ENCODE data around the gene CPEB3.
"Not testable (repeated sequence)": the region's sequence is repeated elsewhere in the genome, so short reads cannot be mapped to it uniquely, and the experiment has no call there.

CPEB3 gene

DNA sequence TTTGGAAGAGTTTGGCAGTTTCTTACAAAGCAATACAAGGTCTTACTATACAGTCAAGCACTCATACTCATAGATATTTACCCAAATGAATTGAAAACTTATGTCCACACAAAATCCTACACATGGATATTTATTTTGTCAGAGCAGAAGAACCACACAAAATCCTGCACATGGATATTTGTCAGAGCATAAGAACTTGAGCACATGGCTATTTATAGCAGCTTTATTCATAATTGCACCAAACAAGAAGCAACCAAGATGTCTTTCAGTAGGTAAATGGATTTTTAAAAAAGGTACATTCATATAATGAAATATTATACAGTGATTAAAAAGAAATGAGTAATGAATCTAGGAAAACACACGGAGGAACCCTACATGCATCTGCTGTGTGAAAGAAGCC lies 251.9 kb downstream of the CPEB3 start:
- DNase-seq (ENCODE audit: low spot score): no peak

DNA sequence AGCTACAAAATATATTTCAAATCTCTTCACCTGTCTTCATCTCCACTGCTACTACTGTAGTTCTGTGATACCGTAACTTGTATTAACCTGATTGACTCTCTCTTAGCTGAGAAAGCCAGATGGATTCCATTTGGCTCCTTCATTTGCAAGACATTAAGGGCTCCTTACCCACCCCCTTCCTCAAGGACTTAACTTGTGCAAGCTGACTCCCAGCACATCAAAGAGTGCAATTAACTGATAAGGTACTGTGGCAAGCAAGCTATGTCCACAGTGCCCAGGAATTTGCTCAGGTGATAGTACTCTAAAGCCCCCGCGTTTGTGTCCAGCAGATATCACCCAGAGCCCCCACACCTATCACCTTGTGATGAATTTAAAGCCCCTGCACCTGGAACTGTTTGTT lies 257.8 kb downstream of the CPEB3 start:
- DNase-seq (ENCODE audit: low spot score): not testable (repeated sequence)

- DNase-seq (ENCODE audit: low spot score): no peak
Observed at GRCh38 chr10:92031580-92031979, 259.3 kb downstream of the CPEB3 start.

- no peak for DNase-seq (ENCODE audit: low spot score)
Observed at GRCh38 chr10:92027141-92027540, 263.7 kb downstream of the CPEB3 start.

GRCh38 chr10:92025340-92025739 lies 265.5 kb downstream of the CPEB3 start:
- DNase-seq (ENCODE audit: low spot score): not testable (repeated sequence)

- DNase-seq (ENCODE audit: low spot score): no peak
Observed at GRCh38 chr10:92024700-92025099, 266.2 kb downstream of the CPEB3 start.

DNA sequence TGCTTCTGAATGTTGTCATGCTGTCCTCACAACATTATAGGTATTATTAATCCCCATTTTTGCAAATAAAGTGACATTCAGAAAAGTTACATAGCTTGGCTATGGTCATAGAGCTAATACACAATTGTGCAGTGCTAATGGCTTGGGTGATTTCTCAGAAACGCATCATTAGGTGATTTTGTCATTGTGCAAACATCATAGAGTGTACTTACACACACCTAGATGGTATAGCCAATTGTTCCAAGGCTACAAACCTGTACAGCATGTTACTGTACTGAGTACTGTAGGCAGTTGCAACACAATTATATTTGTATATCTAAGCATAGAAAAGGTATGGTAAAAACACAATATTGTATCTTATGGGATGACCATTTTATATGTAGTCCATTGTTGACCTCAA lies 276.3 kb downstream of the CPEB3 start:
- DNase-seq (ENCODE audit: low spot score): no peak

DNA sequence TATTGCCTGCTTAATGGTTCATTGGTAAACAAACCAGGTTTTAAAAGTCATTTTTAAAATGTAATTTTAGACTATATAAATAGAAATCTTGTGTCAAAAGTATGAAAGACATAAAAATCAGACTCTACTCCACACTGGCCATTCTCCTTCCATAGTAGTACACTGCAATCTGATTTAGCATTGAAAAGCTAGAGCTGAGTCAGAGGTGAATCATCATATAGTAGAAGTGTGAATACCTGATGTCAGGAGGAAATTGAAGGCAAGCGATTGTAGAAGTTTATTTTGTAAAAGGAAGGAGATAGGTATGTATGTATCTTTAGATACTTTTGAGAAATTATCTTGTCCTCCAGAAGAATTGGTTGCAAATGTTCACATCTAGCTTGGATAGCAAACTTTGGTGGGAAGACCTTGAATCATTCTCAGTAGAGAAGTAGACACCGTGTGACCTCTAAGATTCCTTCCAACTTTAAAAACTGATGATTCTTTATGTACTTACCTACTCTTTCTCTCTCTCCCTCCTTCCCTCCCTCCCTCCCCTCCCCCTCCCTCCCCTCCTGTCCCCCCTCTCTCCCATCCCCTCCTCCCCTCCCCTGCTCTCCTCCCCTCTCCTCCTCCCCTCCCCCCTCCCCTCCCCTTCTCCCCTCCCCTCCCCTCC lies 279.2 kb downstream of the CPEB3 start:
- no peak for DNase-seq (ENCODE audit: low spot score)

GRCh38 chr10:92010047-92010735 lies 280.7 kb downstream of the CPEB3 start:
- DNase-seq (ENCODE audit: low spot score): no peak

- no peak for DNase-seq (ENCODE audit: low spot score)
Observed at GRCh38 chr10:92009445-92009844, 281.4 kb downstream of the CPEB3 start.

GRCh38 chr10:92005978-92006377 lies 284.9 kb downstream of the CPEB3 start:
- DNase-seq (ENCODE audit: low spot score): no peak

DNA sequence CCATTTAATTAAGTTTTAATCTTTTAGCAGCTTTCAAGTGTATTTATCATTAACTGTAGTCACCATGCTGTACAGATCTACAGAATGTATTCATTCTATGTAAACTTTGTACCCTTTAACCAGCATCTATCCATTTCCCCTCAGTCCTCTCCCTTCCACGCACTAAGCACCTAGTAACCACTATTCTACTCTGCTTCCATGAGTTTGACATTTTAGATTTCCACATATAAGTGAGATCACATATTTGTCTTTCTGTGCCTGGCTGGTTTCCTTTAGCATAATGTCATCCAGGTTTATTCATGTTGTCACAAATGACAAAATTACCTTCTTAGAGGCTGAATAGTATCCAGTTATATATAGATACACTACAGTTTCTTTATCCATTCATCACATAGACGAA lies 287.6 kb downstream of the CPEB3 start:
- no peak for DNase-seq (ENCODE audit: low spot score)

- DNase-seq (ENCODE audit: low spot score): no peak
Observed at GRCh38 chr10:92001995-92002394, 288.9 kb downstream of the CPEB3 start.

GRCh38 chr10:92001581-92001980 lies 289.3 kb downstream of the CPEB3 start:
- DNase-seq (ENCODE audit: low spot score): no peak
